B cell (primary cell): ENCODE measurements around the gene ITSN1.

Experiments used
- EZH2 ChIP-seq: IDR thresholded peaks from 2 replicates; pipeline ENCODE4 v1.6.1; 2012; ENCODE audit warnings: borderline replicate concordance, low read depth, mild to moderate bottlenecking, moderate library complexity, low read length; ENCODE audit not compliant: insufficient read depth, poor library complexity, severe bottlenecking
- TF ChIP-seq, protein P1 (sequence below): fragments of 200-600 bp; IDR thresholded peaks from one replicate; pipeline ENCODE4 v1.8.0; 2022; ENCODE audit warnings: antibody characterized with exemption, mild to moderate bottlenecking

DNA sequence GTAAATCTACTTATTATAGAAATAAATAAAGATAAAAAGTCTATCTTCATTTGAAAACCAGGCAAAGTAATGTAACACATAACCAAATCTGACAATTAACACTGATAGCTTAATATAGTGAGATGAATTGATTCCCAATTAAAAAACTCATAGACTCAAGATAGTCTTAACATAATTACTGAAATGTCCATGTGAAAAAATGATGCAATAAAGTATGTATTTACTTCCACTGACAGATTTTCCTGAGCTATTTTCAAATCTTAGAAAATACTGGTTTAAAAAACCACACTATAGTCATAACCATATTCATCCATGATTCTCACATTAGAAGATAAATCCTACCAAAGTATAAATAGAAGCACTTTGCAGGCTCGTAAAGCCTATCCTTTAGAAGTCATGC, 44.2 kb upstream of the ITSN1 start:
- TF ChIP-seq, protein P1, sequence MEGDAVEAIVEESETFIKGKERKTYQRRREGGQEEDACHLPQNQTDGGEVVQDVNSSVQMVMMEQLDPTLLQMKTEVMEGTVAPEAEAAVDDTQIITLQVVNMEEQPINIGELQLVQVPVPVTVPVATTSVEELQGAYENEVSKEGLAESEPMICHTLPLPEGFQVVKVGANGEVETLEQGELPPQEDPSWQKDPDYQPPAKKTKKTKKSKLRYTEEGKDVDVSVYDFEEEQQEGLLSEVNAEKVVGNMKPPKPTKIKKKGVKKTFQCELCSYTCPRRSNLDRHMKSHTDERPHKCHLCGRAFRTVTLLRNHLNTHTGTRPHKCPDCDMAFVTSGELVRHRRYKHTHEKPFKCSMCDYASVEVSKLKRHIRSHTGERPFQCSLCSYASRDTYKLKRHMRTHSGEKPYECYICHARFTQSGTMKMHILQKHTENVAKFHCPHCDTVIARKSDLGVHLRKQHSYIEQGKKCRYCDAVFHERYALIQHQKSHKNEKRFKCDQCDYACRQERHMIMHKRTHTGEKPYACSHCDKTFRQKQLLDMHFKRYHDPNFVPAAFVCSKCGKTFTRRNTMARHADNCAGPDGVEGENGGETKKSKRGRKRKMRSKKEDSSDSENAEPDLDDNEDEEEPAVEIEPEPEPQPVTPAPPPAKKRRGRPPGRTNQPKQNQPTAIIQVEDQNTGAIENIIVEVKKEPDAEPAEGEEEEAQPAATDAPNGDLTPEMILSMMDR = no peak
- TF ChIP-seq EZH2 = no peak
